H9 (cell line): ENCODE results near the gene LRP1B. TPM values are rescaled to one million over a fixed set of nuclear protein-coding genes. Genes with fewer than 3 reads are reported as not detected.

Experiments used
- DNase-seq: peaks from one replicate; pipeline ENCODE4 v3.0.0-alpha.2; 2017
- H2AFZ ChIP-seq: one replicate; pipeline ENCODE4 v1.6.1; 2013; ENCODE audit warnings: mild to moderate bottlenecking, low read length, control low read depth, moderate library complexity
- H2AK5ac ChIP-seq: 2 replicates; pipeline ENCODE4 v1.6.1; 2013; ENCODE audit warnings: low read length, control low read depth, mixed read lengths; ENCODE audit not compliant: insufficient read length
- H2BK120ac ChIP-seq: one replicate; pipeline ENCODE4 v1.6.1; 2013; ENCODE audit warnings: low read depth, mild to moderate bottlenecking, low read length, control low read depth, inconsistent platforms; ENCODE audit not compliant: poor library complexity, severe bottlenecking
- H2BK12ac ChIP-seq: 2 replicates; pipeline ENCODE4 v1.6.1; 2013; ENCODE audit warnings: low read length, control low read depth, mixed read lengths, low read depth; ENCODE audit not compliant: insufficient read length
- H2BK15ac ChIP-seq: 2 replicates; pipeline ENCODE4 v1.6.1; 2013; ENCODE audit warnings: low read depth, low read length, control low read depth
- H2BK20ac ChIP-seq: one replicate; pipeline ENCODE4 v1.6.1; 2013; ENCODE audit warnings: low read depth, mild to moderate bottlenecking, low read length, control low read depth, inconsistent platforms; ENCODE audit not compliant: poor library complexity, severe bottlenecking
- H2BK5ac ChIP-seq: 2 replicates; pipeline ENCODE4 v1.6.1; 2013; ENCODE audit warnings: low read length, control low read depth, mixed read lengths; ENCODE audit not compliant: insufficient read length
- H3K14ac ChIP-seq: 2 replicates; pipeline ENCODE4 v1.6.1; 2013; ENCODE audit warnings: low read length, control low read depth; ENCODE audit not compliant: insufficient read depth
- H3K18ac ChIP-seq: 2 replicates; pipeline ENCODE4 v1.6.1; 2013; ENCODE audit warnings: low read depth, mild to moderate bottlenecking, mixed read lengths, low read length, control low read depth; ENCODE audit not compliant: insufficient read length
- H3K23ac ChIP-seq: 2 replicates; pipeline ENCODE4 v1.6.1; 2013; ENCODE audit warnings: low read length, control low read depth, mixed read lengths, low read depth; ENCODE audit not compliant: insufficient read length
- H3K23me2 ChIP-seq: 2 replicates; pipeline ENCODE4 v1.6.1; 2013; ENCODE audit warnings: low read depth, mild to moderate bottlenecking, mixed read lengths, low read length, control low read depth; ENCODE audit not compliant: insufficient read length, poor library complexity, severe bottlenecking
- H3K27ac ChIP-seq: 2 replicates; pipeline ENCODE4 v1.5.1; 2013; ENCODE audit warnings: low read length, control low read depth, mixed read lengths, low read depth; ENCODE audit not compliant: insufficient read length
- H3K27me3 ChIP-seq: 2 replicates; pipeline ENCODE4 v1.6.1; 2013; ENCODE audit warnings: low read length, control low read depth, inconsistent platforms; ENCODE audit not compliant: insufficient read depth
- H3K4ac ChIP-seq: 2 replicates; pipeline ENCODE4 v1.6.1; 2013; ENCODE audit warnings: low read depth, mild to moderate bottlenecking, control low read depth, inconsistent platforms, low read length, moderate library complexity
- H3K4me1 ChIP-seq: 2 replicates; pipeline ENCODE4 v1.6.1; 2013; ENCODE audit warnings: low read length, control low read depth, inconsistent platforms; ENCODE audit not compliant: insufficient read depth
- H3K4me2 ChIP-seq: 2 replicates; pipeline ENCODE4 v1.6.1; 2013; ENCODE audit warnings: low read length, control low read depth, mixed read lengths; ENCODE audit not compliant: insufficient read length, insufficient read depth
- H3K56ac ChIP-seq: 2 replicates; pipeline ENCODE4 v1.6.1; 2013; ENCODE audit warnings: low read depth, mild to moderate bottlenecking, mixed read lengths, low read length, control low read depth; ENCODE audit not compliant: insufficient read length
- H3K79me1 ChIP-seq: 2 replicates; pipeline ENCODE4 v1.6.1; 2013; ENCODE audit warnings: low read depth, mild to moderate bottlenecking, moderate library complexity, low read length, control low read depth, inconsistent platforms; ENCODE audit not compliant: insufficient read depth, poor library complexity, severe bottlenecking
- H3K79me2 ChIP-seq: 2 replicates; pipeline ENCODE4 v1.6.1; 2013; ENCODE audit warnings: low read length, control low read depth, inconsistent platforms; ENCODE audit not compliant: insufficient read depth
- H3K9ac ChIP-seq: 2 replicates; pipeline ENCODE4 v1.6.1; 2013; ENCODE audit warnings: low read length, control low read depth, mixed read lengths; ENCODE audit not compliant: insufficient read length; ENCODE audit errors: extremely low read depth
- H3K9me3 ChIP-seq: one replicate; pipeline ENCODE4 v1.6.1; 2013; ENCODE audit warnings: low read depth, low read length, inconsistent platforms; ENCODE audit not compliant: control insufficient read depth
- H3T11ph ChIP-seq: one replicate; pipeline ENCODE4 v1.6.1; 2013; ENCODE audit warnings: mild to moderate bottlenecking, low read length, control low read depth, inconsistent platforms
- H4K20me1 ChIP-seq: one replicate; pipeline ENCODE4 v1.6.1; 2013; ENCODE audit not compliant: control insufficient read depth, insufficient read length, insufficient read depth
- H4K5ac ChIP-seq: 2 replicates; pipeline ENCODE4 v1.6.1; 2013; ENCODE audit warnings: low read depth, mild to moderate bottlenecking, mixed read lengths, low read length, control low read depth; ENCODE audit not compliant: insufficient read length
- H4K8ac ChIP-seq: replicated peaks from 2 replicates; pipeline ENCODE4 v1.6.1; 2013; ENCODE audit warnings: low read length, control low read depth, mixed read lengths, low read depth; ENCODE audit not compliant: insufficient read length
- H4K91ac ChIP-seq: 2 replicates; pipeline ENCODE4 v1.6.1; 2013; ENCODE audit warnings: low read depth, mild to moderate bottlenecking, moderate library complexity, mixed read lengths, low read length, control low read depth; ENCODE audit not compliant: insufficient read length
- H3K27ac Mint-ChIP-seq, 3 experiments: 2 replicates in 2 of 3; 3 replicates in 1 of 3; pipeline ENCODE4 v1.8.0; 2020 to 2021; ENCODE audit warnings: mixed read lengths in 3 of 3, mild to moderate bottlenecking in 1 of 3, moderate library complexity in 1 of 3
- H3K27me3 Mint-ChIP-seq: 2 replicates; pipeline ENCODE4 v1.8.0; 2021; ENCODE audit warnings: low read depth, mild to moderate bottlenecking, moderate library complexity, mixed read lengths
- H3K36me3 Mint-ChIP-seq, 3 experiments: 2 replicates in 2 of 3; 3 replicates in 1 of 3; pipeline ENCODE4 v1.8.0; 2020 to 2021; ENCODE audit warnings: low read depth in 3 of 3, mixed read lengths in 3 of 3; ENCODE audit not compliant: insufficient read depth in 1 of 3
- H3K4me1 Mint-ChIP-seq, 2 experiments: 2 replicates each; pipeline ENCODE4 v1.8.0; 2020; ENCODE audit warnings: mixed read lengths in 2 of 2
- H3K4me3 Mint-ChIP-seq, 2 experiments: 2 replicates in 1 of 2; 3 replicates in 1 of 2; pipeline ENCODE4 v1.8.0; 2020 to 2021; ENCODE audit warnings: mild to moderate bottlenecking in 2 of 2, mixed read lengths in 2 of 2, moderate library complexity in 1 of 2
- H3K9me3 Mint-ChIP-seq, 2 experiments: 2 replicates in 1 of 2; 3 replicates in 1 of 2; pipeline ENCODE4 v1.8.0; 2020; ENCODE audit warnings: mild to moderate bottlenecking in 2 of 2, mixed read lengths in 2 of 2, moderate library complexity in 1 of 2
- total RNA-seq: library from RNA; stranded (reverse); gene quantifications from 2 replicates; pipeline ENCODE4 v1.2.1, GENCODE V29; 2021
- TF ChIP-seq, protein P1 (sequence below): fragments of 200-600 bp; sonication (generic); conservative IDR thresholded peaks from 3 replicates; pipeline ENCODE4 v1.8.0; 2021; ENCODE audit warnings: antibody characterized with exemption, mild to moderate bottlenecking

The LRP1B gene
- total RNA-seq, 1 experiment from 2014 or later, result not detected

DNA sequence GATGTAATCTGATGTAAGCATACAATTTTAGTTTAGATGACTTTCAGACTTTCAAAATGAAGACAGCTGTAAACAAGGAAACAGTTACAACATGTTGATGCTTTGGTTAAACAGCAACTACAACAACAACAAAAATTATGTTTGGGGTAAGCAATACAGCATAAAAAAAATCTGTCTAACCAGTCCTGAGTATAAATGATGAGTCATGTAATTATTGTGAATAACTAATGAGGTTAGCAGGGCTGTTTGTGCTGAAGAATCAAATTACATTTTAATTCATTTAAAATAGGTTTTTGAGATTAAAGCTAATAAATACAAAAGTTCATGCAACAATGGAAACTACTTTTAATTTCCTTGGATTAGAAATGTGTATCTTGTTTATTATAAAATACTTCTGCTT lies 266.9 kb downstream of the LRP1B start:
- H2BK20ac ChIP-seq, result no peak overlapping the region
- H2BK120ac ChIP-seq, result no peak overlapping the region
- H2BK5ac ChIP-seq, result no peak overlapping the region
- H3K56ac ChIP-seq, result no peak overlapping the region
- Mint-ChIP-seq H3K27ac (no peak overlapping the region), H3K9me3 (no peaks in the 10 kb centered on the region), H3K4me1 (peaks cover 0 to 2% of the 10 kb centered on the region in 2 experiments; a peak in 1 of 4 replicates), H3K36me3 (no peaks in the 10 kb centered on the region; a peak in 1 of 7 replicates), H3K27me3 (no peaks in the 10 kb centered on the region), H3K4me3 (no peak overlapping the region)
- H4K8ac ChIP-seq, result no peak overlapping the region
- no peaks in the 10 kb centered on the region for H4K20me1 ChIP-seq
- H3K79me1 ChIP-seq, result no peaks in the 10 kb centered on the region
- no peak overlapping the region for H4K91ac ChIP-seq
- TF ChIP-seq, protein P1, sequence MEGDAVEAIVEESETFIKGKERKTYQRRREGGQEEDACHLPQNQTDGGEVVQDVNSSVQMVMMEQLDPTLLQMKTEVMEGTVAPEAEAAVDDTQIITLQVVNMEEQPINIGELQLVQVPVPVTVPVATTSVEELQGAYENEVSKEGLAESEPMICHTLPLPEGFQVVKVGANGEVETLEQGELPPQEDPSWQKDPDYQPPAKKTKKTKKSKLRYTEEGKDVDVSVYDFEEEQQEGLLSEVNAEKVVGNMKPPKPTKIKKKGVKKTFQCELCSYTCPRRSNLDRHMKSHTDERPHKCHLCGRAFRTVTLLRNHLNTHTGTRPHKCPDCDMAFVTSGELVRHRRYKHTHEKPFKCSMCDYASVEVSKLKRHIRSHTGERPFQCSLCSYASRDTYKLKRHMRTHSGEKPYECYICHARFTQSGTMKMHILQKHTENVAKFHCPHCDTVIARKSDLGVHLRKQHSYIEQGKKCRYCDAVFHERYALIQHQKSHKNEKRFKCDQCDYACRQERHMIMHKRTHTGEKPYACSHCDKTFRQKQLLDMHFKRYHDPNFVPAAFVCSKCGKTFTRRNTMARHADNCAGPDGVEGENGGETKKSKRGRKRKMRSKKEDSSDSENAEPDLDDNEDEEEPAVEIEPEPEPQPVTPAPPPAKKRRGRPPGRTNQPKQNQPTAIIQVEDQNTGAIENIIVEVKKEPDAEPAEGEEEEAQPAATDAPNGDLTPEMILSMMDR, result no peak
- H3K27me3 ChIP-seq, result no peaks in the 10 kb centered on the region
- no peak overlapping the region for H3K23ac ChIP-seq
- H4K5ac ChIP-seq, result no peak overlapping the region
- H2BK12ac ChIP-seq, result no peak overlapping the region
- H3K4me2 ChIP-seq, result no peak overlapping the region
- H2BK15ac ChIP-seq, result no peak overlapping the region
- H3K9ac ChIP-seq, result no peak overlapping the region
- H3K14ac ChIP-seq, result no peak overlapping the region
- no peaks in the 10 kb centered on the region for H3K79me2 ChIP-seq
- no peak overlapping the region for H2AFZ ChIP-seq
- no peak overlapping the region for H3K18ac ChIP-seq
- H3K23me2 ChIP-seq, result no peaks in the 10 kb centered on the region
- no peak overlapping the region for H2AK5ac ChIP-seq
- no peaks in the 10 kb centered on the region for H3K4me1 ChIP-seq
- no peak for DNase-seq
- no peak overlapping the region for H3K4ac ChIP-seq
- no peaks in the 10 kb centered on the region for H3K9me3 ChIP-seq
- no peak overlapping the region for H3K27ac ChIP-seq
- H3T11ph ChIP-seq, result no peak overlapping the region
